NCI-H1694 treated with DMSO at 0.1 percent for 48 hours (cell line): ENCODE measurements around the gene FFAR1.
A peak's percentile ranks its signal among the peaks of the same experiment; 100 is the strongest.

Experiments
- DNase-seq: peaks from one replicate; lab custom pipeline; 2025; lab: John Stamatoyannopoulos, UW

FFAR1 gene

DNA sequence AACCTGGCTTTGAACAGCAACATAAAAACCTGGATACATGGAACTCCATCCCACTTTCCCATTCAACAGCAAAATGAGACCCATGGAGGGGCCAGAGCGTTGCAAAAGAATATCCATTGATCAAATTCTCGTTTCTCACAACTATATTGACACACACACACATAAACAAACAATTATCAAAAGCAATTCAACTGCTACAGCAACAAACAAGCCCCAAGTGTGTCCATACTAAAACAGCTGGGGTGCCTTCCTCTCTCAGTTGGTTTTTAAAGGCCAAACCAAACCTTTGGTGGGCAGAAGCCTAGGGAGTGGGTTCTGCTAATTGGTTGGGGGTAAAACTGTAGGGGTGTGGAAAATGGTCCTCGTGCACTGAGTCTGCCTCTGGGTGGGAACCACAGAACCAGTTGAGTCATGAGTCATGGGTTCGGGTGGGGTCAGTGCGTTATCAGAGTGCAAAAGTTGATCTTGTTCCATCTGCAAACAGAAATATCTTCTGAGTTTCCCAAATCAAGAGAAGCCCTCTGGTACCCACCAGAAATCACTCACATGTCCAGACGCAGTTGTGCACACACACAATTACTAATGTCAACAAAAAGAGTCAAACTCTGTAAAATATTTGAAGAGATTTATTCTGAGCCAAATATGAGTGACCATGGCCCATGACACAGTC, 41.6 kb downstream of the FFAR1 start:
- DNase-seq = no peak

DNA sequence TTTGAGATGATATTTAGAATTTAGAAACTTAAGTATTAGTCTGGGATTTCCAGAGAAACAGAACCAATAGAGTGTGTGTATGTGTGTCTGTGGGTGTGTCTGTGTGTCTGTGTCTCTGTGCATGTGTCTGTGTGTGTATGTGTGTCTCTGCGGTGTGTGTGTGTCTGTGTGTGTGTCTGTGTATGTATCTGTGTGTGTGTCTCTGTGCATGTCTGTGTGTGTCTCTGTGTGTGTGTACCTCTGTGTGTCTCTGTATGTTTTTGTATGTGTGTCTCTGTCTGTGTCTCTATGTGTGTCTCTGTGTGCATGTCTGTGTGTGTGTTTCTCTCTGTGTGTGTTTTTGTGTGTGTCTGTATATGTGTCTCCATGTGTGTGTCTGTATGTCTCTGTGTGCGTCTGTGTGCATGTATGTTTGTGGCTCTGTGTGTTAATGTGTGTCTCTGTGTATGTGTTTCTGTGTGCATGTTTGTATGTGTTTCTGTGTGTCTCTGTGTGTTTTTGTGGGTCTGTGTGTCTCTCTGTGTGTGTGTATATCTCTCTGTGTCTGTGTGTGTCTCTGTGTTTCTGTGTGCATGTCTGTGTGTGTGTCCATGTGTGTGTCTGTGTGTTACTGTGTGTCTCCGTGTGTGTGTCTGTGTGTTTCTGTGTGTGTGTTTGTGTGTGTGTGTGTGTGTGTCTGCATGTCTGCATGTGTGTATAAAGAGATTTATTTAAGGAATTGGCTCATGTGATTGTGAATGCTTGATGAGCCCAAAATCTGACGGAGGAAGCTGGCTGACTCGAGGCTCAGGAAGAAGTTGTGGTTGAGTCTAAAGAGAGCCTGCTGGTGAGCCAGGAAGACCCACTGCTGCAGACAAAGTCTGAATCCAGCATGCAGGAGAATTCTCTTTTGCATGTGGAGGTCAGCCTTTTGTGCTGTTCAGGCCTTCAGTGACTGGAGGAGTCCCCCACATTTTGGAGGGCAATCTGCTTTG, 45.3 kb downstream of the FFAR1 start:
- no peak for DNase-seq

DNA sequence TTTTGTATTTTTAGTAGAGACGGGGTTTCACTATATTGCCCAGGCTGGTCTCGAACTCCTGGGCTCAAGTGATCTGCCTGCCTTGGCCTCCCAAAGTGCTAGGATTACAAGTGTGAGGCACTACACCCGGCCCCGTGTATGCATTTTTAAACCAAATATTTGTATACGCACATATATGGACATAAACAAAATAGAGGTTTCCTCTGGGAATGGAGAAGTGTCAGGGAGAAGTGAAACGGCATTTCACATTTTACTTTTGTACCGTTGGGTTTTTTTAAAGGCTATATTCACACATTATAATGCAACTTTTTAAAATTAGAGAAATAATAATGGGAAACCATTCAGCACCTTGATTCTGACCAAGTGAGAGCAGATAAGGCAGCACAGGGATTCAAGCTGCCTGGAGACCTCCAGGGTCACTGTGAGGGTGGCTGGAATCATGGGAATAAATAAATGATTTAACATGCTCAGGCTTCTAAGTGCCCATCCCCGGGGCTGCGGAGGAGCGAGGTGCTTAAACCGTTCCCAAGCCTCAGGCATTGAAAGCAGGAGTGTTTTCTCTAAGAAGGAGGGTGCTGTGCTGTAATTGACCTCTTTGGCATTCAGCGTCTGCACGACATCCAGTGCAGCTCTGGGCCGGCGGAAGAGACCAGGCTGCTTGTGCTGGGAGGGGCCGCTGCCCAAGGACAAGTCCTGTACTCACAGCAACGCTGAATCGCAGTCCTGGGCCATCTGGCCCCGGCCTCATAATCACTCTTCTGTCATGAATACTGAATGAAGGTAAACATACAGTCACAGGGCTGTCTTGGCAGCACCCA, 47.9 kb downstream of the FFAR1 start:
- DNase-seq = peak; percentile 53

DNA sequence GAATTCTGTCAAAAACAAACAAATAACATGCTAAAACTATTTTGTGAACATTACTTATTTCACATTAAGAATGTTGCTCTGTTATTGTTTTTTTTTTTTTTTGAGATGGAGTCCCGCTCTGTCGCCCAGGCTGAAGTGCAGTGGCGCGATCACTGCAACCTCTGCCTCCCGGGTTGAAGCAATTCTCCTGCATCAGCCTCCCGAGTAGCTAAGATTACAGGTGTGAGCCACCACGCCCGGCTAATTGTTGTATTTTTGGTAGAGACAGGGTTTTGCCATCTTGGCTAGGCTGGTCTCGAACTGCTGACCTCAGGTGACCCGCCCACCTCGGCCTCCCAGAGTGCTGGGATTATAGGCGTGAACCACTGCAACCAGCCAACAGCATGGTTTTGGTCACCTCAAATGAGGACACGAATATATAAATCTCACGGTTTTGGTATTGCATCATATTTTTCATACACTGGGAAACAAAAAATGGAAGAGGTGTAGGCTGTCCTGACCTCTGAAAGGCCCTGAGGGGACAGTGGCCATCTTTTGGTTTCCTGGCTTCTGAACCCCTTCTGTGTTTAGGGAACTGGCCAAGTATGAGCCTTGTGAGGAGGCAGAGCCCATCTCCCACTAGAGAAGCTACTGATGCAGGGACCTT, 48.7 kb downstream of the FFAR1 start:
- no peak for DNase-seq

DNA sequence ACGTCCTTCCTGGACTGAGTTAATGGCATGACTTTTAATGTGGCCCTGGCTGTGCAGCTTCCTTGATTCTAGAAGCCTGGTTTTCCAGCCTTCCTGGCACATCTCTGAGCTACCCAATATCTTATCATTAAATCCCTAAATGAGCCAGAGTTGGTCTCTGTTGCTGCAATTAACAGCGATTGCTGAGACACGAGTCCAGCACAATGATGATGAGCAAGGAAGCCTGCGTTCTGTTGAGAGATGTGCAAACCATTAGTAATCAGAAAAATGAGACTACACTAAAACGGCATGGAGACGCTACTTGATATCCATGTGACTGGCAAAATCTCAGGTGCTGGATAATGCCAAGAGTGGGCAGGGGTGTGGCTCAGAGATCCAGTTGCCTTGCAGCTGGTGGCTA, 49.4 kb downstream of the FFAR1 start:
- DNase-seq = no peak
